Measurements from ENCODE around the gene PLCL2. TPM values are rescaled to one million over a fixed set of nuclear protein-coding genes. Genes with fewer than 3 reads are reported as not detected.

PLCL2 gene
- total RNA-seq, 4 donors from 2014 or later = 4.1 to 9.1 (median 6.7) TPM

DNA sequence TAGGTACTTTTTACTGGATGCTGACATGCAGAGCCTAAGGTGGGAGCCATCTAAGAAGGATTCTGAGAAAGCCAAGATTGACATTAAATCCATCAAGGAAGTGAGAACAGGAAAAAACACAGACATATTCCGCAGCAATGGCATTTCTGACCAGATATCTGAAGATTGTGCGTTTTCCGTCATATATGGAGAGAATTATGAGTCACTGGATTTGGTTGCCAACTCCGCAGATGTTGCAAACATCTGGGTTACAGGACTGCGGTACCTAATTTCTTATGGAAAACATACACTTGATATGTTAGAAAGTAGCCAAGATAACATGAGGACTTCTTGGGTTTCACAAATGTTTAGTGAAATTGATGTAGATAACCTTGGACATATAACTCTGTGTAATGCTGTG, 125.1 kb downstream of the PLCL2 start:
- H3K27me3 ChIP-seq = no peaks in the 10 kb centered on the region
- H3K27ac ChIP-seq (replicated peaks in 1 of 4) = no peak overlapping the region
- no peak for DNase-seq (ENCODE audit: extremely low spot score)
- 96% methylated on average over 5 of the region's 5 CpGs for WGBS
- intact Hi-C loops (cut with DNase I) = no loop called here
- H3K4me1 ChIP-seq = peaks cover 0 to 24% (median 0%) of the 10 kb centered on the region in 4 donors
- H3K4me3 ChIP-seq = no peak overlapping the region
- TF ChIP-seq POLR2A (IDR thresholded peaks at IDR 0.05; ENCODE audit: low read depth) (no peak), POLR2AphosphoS5 (IDR thresholded peaks at IDR 0.05) (no peak), EP300 (IDR thresholded peaks at IDR 0.05) (no peak)
- TF ChIP-seq, protein P1, sequence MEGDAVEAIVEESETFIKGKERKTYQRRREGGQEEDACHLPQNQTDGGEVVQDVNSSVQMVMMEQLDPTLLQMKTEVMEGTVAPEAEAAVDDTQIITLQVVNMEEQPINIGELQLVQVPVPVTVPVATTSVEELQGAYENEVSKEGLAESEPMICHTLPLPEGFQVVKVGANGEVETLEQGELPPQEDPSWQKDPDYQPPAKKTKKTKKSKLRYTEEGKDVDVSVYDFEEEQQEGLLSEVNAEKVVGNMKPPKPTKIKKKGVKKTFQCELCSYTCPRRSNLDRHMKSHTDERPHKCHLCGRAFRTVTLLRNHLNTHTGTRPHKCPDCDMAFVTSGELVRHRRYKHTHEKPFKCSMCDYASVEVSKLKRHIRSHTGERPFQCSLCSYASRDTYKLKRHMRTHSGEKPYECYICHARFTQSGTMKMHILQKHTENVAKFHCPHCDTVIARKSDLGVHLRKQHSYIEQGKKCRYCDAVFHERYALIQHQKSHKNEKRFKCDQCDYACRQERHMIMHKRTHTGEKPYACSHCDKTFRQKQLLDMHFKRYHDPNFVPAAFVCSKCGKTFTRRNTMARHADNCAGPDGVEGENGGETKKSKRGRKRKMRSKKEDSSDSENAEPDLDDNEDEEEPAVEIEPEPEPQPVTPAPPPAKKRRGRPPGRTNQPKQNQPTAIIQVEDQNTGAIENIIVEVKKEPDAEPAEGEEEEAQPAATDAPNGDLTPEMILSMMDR (IDR thresholded peaks at IDR 0.05) = no peak
- peaks cover 0 to 26% (median 3%) of the 10 kb centered on the region in 4 donors for H3K36me3 ChIP-seq
- no peaks in the 10 kb centered on the region for H3K9me3 ChIP-seq

DNA sequence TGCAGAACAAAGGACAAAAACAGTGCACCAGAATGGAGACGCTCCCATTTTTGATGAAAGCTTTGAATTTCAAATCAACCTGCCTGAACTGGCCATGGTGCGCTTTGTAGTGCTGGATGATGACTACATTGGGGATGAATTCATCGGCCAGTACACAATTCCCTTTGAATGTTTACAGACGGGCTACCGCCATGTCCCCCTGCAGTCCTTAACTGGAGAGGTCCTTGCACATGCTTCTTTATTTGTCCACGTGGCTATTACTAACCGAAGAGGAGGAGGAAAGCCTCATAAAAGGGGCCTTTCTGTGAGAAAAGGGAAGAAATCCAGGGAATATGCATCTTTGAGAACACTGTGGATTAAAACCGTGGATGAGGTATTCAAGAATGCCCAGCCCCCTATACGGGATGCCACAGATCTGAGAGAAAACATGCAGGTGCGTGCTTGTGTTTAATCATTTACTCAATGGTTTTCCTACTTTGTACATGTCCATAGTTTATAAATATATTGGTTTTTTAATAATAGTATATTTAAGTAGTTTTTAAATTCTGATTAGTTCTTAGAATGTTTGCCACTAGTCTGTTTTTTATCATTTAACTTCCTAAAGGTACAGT, 127.1 kb downstream of the PLCL2 start:
- Histone ChIP-seq H3K4me3 (no peak overlapping the region), H3K27ac (replicated peaks in 1 of 4) (no peak overlapping the region), H3K9me3 (no peaks in the 10 kb centered on the region), H3K4me1 (peaks cover 0 to 9% (median 0%) of the 10 kb centered on the region in 4 donors), H3K27me3 (no peaks in the 10 kb centered on the region), H3K36me3 (peaks cover 0 to 34% (median 3%) of the 10 kb centered on the region in 4 donors)
- no peak for DNase-seq (ENCODE audit: extremely low spot score)
- intact Hi-C loops (cut with DNase I) = no loop called here
- 92% methylated on average over 10 of the region's 10 CpGs for WGBS
- TF ChIP-seq POLR2AphosphoS5 (IDR thresholded peaks at IDR 0.05) (no peak), POLR2A (IDR thresholded peaks at IDR 0.05; ENCODE audit: low read depth) (no peak), EP300 (IDR thresholded peaks at IDR 0.05) (no peak)
- TF ChIP-seq, protein P1 (IDR thresholded peaks at IDR 0.05) = no peak

DNA sequence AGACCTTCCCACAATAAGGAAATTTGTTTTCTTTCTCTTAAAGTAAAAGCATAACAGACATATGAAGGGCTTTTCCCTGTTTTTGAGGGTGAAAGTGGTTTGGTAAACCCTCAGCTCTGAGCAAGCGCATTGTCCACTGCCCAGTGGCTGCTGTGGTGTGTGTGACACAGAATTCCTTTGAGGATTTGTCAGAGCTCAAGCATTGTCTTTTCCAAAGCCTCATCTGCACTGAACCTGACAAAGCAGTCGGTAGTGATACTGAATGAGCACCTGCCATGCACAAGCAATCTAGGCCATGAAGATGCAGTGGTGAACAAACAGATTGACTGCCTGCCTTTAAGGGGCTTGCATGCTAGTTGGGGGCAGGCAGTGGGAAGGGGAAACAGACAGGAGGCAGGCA, 128.3 kb downstream of the PLCL2 start:
- no peak overlapping the region for H3K4me3 ChIP-seq
- DNase-seq (ENCODE audit: extremely low spot score) = no peak
- H3K27me3 ChIP-seq = no peaks in the 10 kb centered on the region
- peaks cover 0 to 34% (median 3%) of the 10 kb centered on the region in 4 donors for H3K36me3 ChIP-seq
- H3K27ac ChIP-seq (replicated peaks in 1 of 4) = no peak overlapping the region
- peaks cover 0 to 9% (median 0%) of the 10 kb centered on the region in 4 donors for H3K4me1 ChIP-seq
- TF ChIP-seq POLR2AphosphoS5 (IDR thresholded peaks at IDR 0.05) = no peak
- 96% methylated on average over 2 of the region's 2 CpGs for WGBS
- intact Hi-C loops (cut with DNase I) = no loop called here
- no peaks in the 10 kb centered on the region for H3K9me3 ChIP-seq

DNA sequence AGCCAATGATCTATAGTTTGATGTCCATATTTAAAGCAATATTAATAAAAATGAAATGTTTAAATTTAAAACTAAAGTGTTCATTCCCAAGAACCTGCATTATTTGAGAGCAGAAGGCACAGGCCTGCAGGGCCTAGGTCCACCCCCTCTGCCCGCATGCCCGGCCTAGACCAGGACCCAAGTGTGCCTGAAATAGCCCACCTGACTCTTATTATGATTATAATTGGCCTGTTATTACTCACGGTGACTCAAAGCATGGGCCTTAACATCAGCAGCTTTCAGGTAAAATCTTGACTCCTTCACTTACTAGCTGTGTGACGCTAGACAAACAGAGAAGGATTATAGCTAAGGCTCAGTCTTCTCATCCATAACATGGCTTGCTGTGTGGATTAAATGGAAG, 128.8 kb downstream of the PLCL2 start:
- 100% methylated on average over 4 of the region's 4 CpGs for WGBS
- TF ChIP-seq POLR2A (IDR thresholded peaks at IDR 0.05; ENCODE audit: low read depth) = no peak
- TF ChIP-seq POLR2AphosphoS5 (IDR thresholded peaks at IDR 0.05) = no peak
- TF ChIP-seq EP300 (IDR thresholded peaks at IDR 0.05) = no peak
- TF ChIP-seq, protein P1 (IDR thresholded peaks at IDR 0.05) = no peak
- peaks cover 0 to 34% (median 3%) of the 10 kb centered on the region in 4 donors for H3K36me3 ChIP-seq
- no peak overlapping the region for H3K27ac ChIP-seq (replicated peaks in 1 of 4)
- H3K4me3 ChIP-seq = no peak overlapping the region
- DNase-seq (ENCODE audit: extremely low spot score) = no peak
- peaks cover 0 to 9% (median 0%) of the 10 kb centered on the region in 4 donors for H3K4me1 ChIP-seq
- H3K9me3 ChIP-seq = no peaks in the 10 kb centered on the region
- no peaks in the 10 kb centered on the region for H3K27me3 ChIP-seq
- intact Hi-C loops (cut with DNase I) = no loop called here

DNA sequence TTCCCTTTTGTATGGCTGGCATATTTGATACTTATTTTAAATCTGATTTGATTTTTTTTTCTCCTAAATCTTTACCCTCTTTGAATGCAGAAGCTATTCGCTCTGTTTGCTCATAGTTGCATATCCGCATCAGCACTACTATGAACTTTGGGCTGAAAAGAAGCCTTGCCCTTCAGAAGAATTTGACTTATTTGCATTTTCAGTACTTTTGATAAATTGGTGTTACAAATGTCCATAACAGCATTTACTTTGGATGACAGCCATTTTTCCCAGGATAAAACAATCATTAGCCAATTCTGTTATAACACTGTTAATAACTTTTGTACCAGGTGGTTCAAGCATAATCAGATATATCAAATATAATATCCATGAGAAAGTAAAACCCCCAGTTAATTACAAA, 129.5 kb downstream of the PLCL2 start:
- Histone ChIP-seq H3K9me3 (no peaks in the 10 kb centered on the region), H3K4me3 (no peak overlapping the region), H3K4me1 (peaks cover 0 to 9% (median 0%) of the 10 kb centered on the region in 4 donors), H3K27me3 (no peaks in the 10 kb centered on the region), H3K27ac (replicated peaks in 1 of 4) (no peak overlapping the region), H3K36me3 (peaks cover 0 to 34% (median 3%) of the 10 kb centered on the region in 4 donors)
- WGBS = 96% methylated on average over 2 of the region's 2 CpGs
- TF ChIP-seq POLR2AphosphoS5 (IDR thresholded peaks at IDR 0.05) (no peak), POLR2A (IDR thresholded peaks at IDR 0.05; ENCODE audit: low read depth) (no peak), EP300 (IDR thresholded peaks at IDR 0.05) (no peak)
- TF ChIP-seq, protein P1 (IDR thresholded peaks at IDR 0.05) = no peak
- DNase-seq (ENCODE audit: extremely low spot score) = no peak
- intact Hi-C loops (cut with DNase I) = no loop called here

All from esophagus muscularis mucosa (tissue), 4 donors.